H9 (cell line): ENCODE results near the gene CABLES2. TPM values are rescaled to one million over a fixed set of nuclear protein-coding genes. Genes with fewer than 3 reads are reported as not detected.
A peak's percentile ranks its signal among the peaks of the same experiment; 100 is the strongest.

ENCODE experiments used
- DNase-seq: peaks from one replicate; pipeline ENCODE4 v3.0.0-alpha.2; 2017
- H2AFZ ChIP-seq: one replicate; pipeline ENCODE4 v1.6.1; 2013; ENCODE audit warnings: mild to moderate bottlenecking, low read length, control low read depth, moderate library complexity
- H2AK5ac ChIP-seq: 2 replicates; pipeline ENCODE4 v1.6.1; 2013; ENCODE audit warnings: low read length, control low read depth, mixed read lengths; ENCODE audit not compliant: insufficient read length
- H2BK120ac ChIP-seq: one replicate; pipeline ENCODE4 v1.6.1; 2013; ENCODE audit warnings: low read depth, mild to moderate bottlenecking, low read length, control low read depth, inconsistent platforms; ENCODE audit not compliant: poor library complexity, severe bottlenecking
- H2BK12ac ChIP-seq: 2 replicates; pipeline ENCODE4 v1.6.1; 2013; ENCODE audit warnings: low read length, control low read depth, mixed read lengths, low read depth; ENCODE audit not compliant: insufficient read length
- H2BK15ac ChIP-seq: 2 replicates; pipeline ENCODE4 v1.6.1; 2013; ENCODE audit warnings: low read depth, low read length, control low read depth
- H2BK20ac ChIP-seq: one replicate; pipeline ENCODE4 v1.6.1; 2013; ENCODE audit warnings: low read depth, mild to moderate bottlenecking, low read length, control low read depth, inconsistent platforms; ENCODE audit not compliant: poor library complexity, severe bottlenecking
- H2BK5ac ChIP-seq: 2 replicates; pipeline ENCODE4 v1.6.1; 2013; ENCODE audit warnings: low read length, control low read depth, mixed read lengths; ENCODE audit not compliant: insufficient read length
- H3K14ac ChIP-seq: 2 replicates; pipeline ENCODE4 v1.6.1; 2013; ENCODE audit warnings: low read length, control low read depth; ENCODE audit not compliant: insufficient read depth
- H3K18ac ChIP-seq: 2 replicates; pipeline ENCODE4 v1.6.1; 2013; ENCODE audit warnings: low read depth, mild to moderate bottlenecking, mixed read lengths, low read length, control low read depth; ENCODE audit not compliant: insufficient read length
- H3K23ac ChIP-seq: 2 replicates; pipeline ENCODE4 v1.6.1; 2013; ENCODE audit warnings: low read length, control low read depth, mixed read lengths, low read depth; ENCODE audit not compliant: insufficient read length
- H3K23me2 ChIP-seq: 2 replicates; pipeline ENCODE4 v1.6.1; 2013; ENCODE audit warnings: low read depth, mild to moderate bottlenecking, mixed read lengths, low read length, control low read depth; ENCODE audit not compliant: insufficient read length, poor library complexity, severe bottlenecking
- H3K27ac ChIP-seq: 2 replicates; pipeline ENCODE4 v1.5.1; 2013; ENCODE audit warnings: low read length, control low read depth, mixed read lengths, low read depth; ENCODE audit not compliant: insufficient read length
- H3K27me3 ChIP-seq: 2 replicates; pipeline ENCODE4 v1.6.1; 2013; ENCODE audit warnings: low read length, control low read depth, inconsistent platforms; ENCODE audit not compliant: insufficient read depth
- H3K4ac ChIP-seq: 2 replicates; pipeline ENCODE4 v1.6.1; 2013; ENCODE audit warnings: low read depth, mild to moderate bottlenecking, control low read depth, inconsistent platforms, low read length, moderate library complexity
- H3K4me1 ChIP-seq: 2 replicates; pipeline ENCODE4 v1.6.1; 2013; ENCODE audit warnings: low read length, control low read depth, inconsistent platforms; ENCODE audit not compliant: insufficient read depth
- H3K4me2 ChIP-seq: 2 replicates; pipeline ENCODE4 v1.6.1; 2013; ENCODE audit warnings: low read length, control low read depth, mixed read lengths; ENCODE audit not compliant: insufficient read length, insufficient read depth
- H3K56ac ChIP-seq: 2 replicates; pipeline ENCODE4 v1.6.1; 2013; ENCODE audit warnings: low read depth, mild to moderate bottlenecking, mixed read lengths, low read length, control low read depth; ENCODE audit not compliant: insufficient read length
- H3K79me1 ChIP-seq: 2 replicates; pipeline ENCODE4 v1.6.1; 2013; ENCODE audit warnings: low read depth, mild to moderate bottlenecking, moderate library complexity, low read length, control low read depth, inconsistent platforms; ENCODE audit not compliant: insufficient read depth, poor library complexity, severe bottlenecking
- H3K79me2 ChIP-seq: 2 replicates; pipeline ENCODE4 v1.6.1; 2013; ENCODE audit warnings: low read length, control low read depth, inconsistent platforms; ENCODE audit not compliant: insufficient read depth
- H3K9ac ChIP-seq: 2 replicates; pipeline ENCODE4 v1.6.1; 2013; ENCODE audit warnings: low read length, control low read depth, mixed read lengths; ENCODE audit not compliant: insufficient read length; ENCODE audit errors: extremely low read depth
- H3K9me3 ChIP-seq: one replicate; pipeline ENCODE4 v1.6.1; 2013; ENCODE audit warnings: low read depth, low read length, inconsistent platforms; ENCODE audit not compliant: control insufficient read depth
- H3T11ph ChIP-seq: one replicate; pipeline ENCODE4 v1.6.1; 2013; ENCODE audit warnings: mild to moderate bottlenecking, low read length, control low read depth, inconsistent platforms
- H4K20me1 ChIP-seq: one replicate; pipeline ENCODE4 v1.6.1; 2013; ENCODE audit not compliant: control insufficient read depth, insufficient read length, insufficient read depth
- H4K5ac ChIP-seq: 2 replicates; pipeline ENCODE4 v1.6.1; 2013; ENCODE audit warnings: low read depth, mild to moderate bottlenecking, mixed read lengths, low read length, control low read depth; ENCODE audit not compliant: insufficient read length
- H4K8ac ChIP-seq: replicated peaks from 2 replicates; pipeline ENCODE4 v1.6.1; 2013; ENCODE audit warnings: low read length, control low read depth, mixed read lengths, low read depth; ENCODE audit not compliant: insufficient read length
- H4K91ac ChIP-seq: 2 replicates; pipeline ENCODE4 v1.6.1; 2013; ENCODE audit warnings: low read depth, mild to moderate bottlenecking, moderate library complexity, mixed read lengths, low read length, control low read depth; ENCODE audit not compliant: insufficient read length
- H3K27ac Mint-ChIP-seq, 3 experiments: 2 replicates in 2 of 3; 3 replicates in 1 of 3; pipeline ENCODE4 v1.8.0; 2020 to 2021; ENCODE audit warnings: mixed read lengths in 3 of 3, mild to moderate bottlenecking in 1 of 3, moderate library complexity in 1 of 3
- H3K27me3 Mint-ChIP-seq: 2 replicates; pipeline ENCODE4 v1.8.0; 2021; ENCODE audit warnings: low read depth, mild to moderate bottlenecking, moderate library complexity, mixed read lengths
- H3K36me3 Mint-ChIP-seq, 3 experiments: 2 replicates in 2 of 3; 3 replicates in 1 of 3; pipeline ENCODE4 v1.8.0; 2020 to 2021; ENCODE audit warnings: low read depth in 3 of 3, mixed read lengths in 3 of 3; ENCODE audit not compliant: insufficient read depth in 1 of 3
- H3K4me1 Mint-ChIP-seq, 2 experiments: 2 replicates each; pipeline ENCODE4 v1.8.0; 2020; ENCODE audit warnings: mixed read lengths in 2 of 2
- H3K4me3 Mint-ChIP-seq, 2 experiments: 2 replicates in 1 of 2; 3 replicates in 1 of 2; pipeline ENCODE4 v1.8.0; 2020 to 2021; ENCODE audit warnings: mild to moderate bottlenecking in 2 of 2, mixed read lengths in 2 of 2, moderate library complexity in 1 of 2
- H3K9me3 Mint-ChIP-seq, 2 experiments: 2 replicates in 1 of 2; 3 replicates in 1 of 2; pipeline ENCODE4 v1.8.0; 2020; ENCODE audit warnings: mild to moderate bottlenecking in 2 of 2, mixed read lengths in 2 of 2, moderate library complexity in 1 of 2
- WGBS: extraction: QIAGEN DNeasy Blood & Tissue Kit; methylation state at CpG from one replicate; pipeline ENCODE4 v1.1.7; 2013; ENCODE audit warnings: missing lambda C conversion rate, low lambda C conversion rate, mixed read lengths; ENCODE audit not compliant: insufficient read length; ENCODE audit errors: extremely low coverage; 5-methylcytosine and 5-hydroxymethylcytosine counted together
- total RNA-seq: library from RNA; stranded (reverse); gene quantifications from 2 replicates; pipeline ENCODE4 v1.2.1, GENCODE V29; 2021
- TF ChIP-seq, protein P1 (sequence below): fragments of 200-600 bp; sonication (generic); conservative IDR thresholded peaks from 3 replicates; pipeline ENCODE4 v1.8.0; 2021; ENCODE audit warnings: antibody characterized with exemption, mild to moderate bottlenecking

Gene CABLES2
- total RNA-seq, 1 experiment from 2014 or later = 10.8 TPM

- no peak overlapping the region; a peak in 1 of 7 replicates for H3K27ac Mint-ChIP-seq
- Histone ChIP-seq H3K9me3 (no peaks in the 10 kb centered on the region), H4K5ac (no peak overlapping the region), H2BK5ac (no peak overlapping the region), H3K27me3 (no peaks in the 10 kb centered on the region), H2BK20ac (no peak overlapping the region), H4K8ac (no peak overlapping the region), H3K4me2 (no peak overlapping the region), H3K9ac (no peak overlapping the region), H2BK12ac (no peak overlapping the region), H3K4me1 (no peaks in the 10 kb centered on the region), H3T11ph (no peak overlapping the region), H3K79me2 (no peaks in the 10 kb centered on the region), H2AFZ (no peak overlapping the region), H3K79me1 (no peaks in the 10 kb centered on the region), H3K4ac (no peak overlapping the region), H2BK120ac (no peak overlapping the region), H2AK5ac (no peak overlapping the region), H4K20me1 (no peaks in the 10 kb centered on the region), H3K18ac (no peak overlapping the region), H3K23me2 (no peaks in the 10 kb centered on the region), H4K91ac (no peak overlapping the region), H2BK15ac (no peak overlapping the region), H3K27ac (no peak overlapping the region), H3K56ac (no peak overlapping the region), H3K14ac (peak overlapping the region; percentile 14; the same call in 1 of the 2 replicates), H3K23ac (no peak overlapping the region)
- H3K36me3 Mint-ChIP-seq = peaks cover 0 to 4% (median 0%) of the 10 kb centered on the region in 3 experiments; a peak in 1 of 7 replicates
- H3K9me3 Mint-ChIP-seq = peaks cover 0 to 5% of the 10 kb centered on the region in 2 experiments; a peak in 2 of 5 replicates
- WGBS = no CpG with 5 or more reads among the region's 9 CpGs
- peaks cover 1 to 15% of the 10 kb centered on the region in 2 experiments for H3K4me1 Mint-ChIP-seq
- TF ChIP-seq, protein P1, sequence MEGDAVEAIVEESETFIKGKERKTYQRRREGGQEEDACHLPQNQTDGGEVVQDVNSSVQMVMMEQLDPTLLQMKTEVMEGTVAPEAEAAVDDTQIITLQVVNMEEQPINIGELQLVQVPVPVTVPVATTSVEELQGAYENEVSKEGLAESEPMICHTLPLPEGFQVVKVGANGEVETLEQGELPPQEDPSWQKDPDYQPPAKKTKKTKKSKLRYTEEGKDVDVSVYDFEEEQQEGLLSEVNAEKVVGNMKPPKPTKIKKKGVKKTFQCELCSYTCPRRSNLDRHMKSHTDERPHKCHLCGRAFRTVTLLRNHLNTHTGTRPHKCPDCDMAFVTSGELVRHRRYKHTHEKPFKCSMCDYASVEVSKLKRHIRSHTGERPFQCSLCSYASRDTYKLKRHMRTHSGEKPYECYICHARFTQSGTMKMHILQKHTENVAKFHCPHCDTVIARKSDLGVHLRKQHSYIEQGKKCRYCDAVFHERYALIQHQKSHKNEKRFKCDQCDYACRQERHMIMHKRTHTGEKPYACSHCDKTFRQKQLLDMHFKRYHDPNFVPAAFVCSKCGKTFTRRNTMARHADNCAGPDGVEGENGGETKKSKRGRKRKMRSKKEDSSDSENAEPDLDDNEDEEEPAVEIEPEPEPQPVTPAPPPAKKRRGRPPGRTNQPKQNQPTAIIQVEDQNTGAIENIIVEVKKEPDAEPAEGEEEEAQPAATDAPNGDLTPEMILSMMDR = no peak
- DNase-seq = no peak
- peaks cover 1% of the 10 kb centered on the region for H3K27me3 Mint-ChIP-seq
- H3K4me3 Mint-ChIP-seq = no peak overlapping the region
Measured at GRCh38 chr20:62419759-62420158, 12.7 kb upstream of the CABLES2 start.
